ENCODE data around the gene TMEM218.

The TMEM218 gene

GRCh38 chr11:125049164-125049792, 62.1 kb downstream of the TMEM218 start:
- no peak for DNase-seq

All from Kasumi-1 (cell line).